Activated CD8-positive, alpha-beta memory T cell treated with anti-CD3 and anti-CD28 coated beads for 1 hour (primary cell): ENCODE results near the gene ADGRB2.

ENCODE experiments used
- DNase-seq, 2 donors: peaks; one replicate each; pipeline ENCODE4 v3.0.0-alpha.2; 2020; ENCODE audit warnings: low read depth in 1 of 2; ENCODE audit errors: extremely low read depth in 1 of 2

ADGRB2 gene, protein sequence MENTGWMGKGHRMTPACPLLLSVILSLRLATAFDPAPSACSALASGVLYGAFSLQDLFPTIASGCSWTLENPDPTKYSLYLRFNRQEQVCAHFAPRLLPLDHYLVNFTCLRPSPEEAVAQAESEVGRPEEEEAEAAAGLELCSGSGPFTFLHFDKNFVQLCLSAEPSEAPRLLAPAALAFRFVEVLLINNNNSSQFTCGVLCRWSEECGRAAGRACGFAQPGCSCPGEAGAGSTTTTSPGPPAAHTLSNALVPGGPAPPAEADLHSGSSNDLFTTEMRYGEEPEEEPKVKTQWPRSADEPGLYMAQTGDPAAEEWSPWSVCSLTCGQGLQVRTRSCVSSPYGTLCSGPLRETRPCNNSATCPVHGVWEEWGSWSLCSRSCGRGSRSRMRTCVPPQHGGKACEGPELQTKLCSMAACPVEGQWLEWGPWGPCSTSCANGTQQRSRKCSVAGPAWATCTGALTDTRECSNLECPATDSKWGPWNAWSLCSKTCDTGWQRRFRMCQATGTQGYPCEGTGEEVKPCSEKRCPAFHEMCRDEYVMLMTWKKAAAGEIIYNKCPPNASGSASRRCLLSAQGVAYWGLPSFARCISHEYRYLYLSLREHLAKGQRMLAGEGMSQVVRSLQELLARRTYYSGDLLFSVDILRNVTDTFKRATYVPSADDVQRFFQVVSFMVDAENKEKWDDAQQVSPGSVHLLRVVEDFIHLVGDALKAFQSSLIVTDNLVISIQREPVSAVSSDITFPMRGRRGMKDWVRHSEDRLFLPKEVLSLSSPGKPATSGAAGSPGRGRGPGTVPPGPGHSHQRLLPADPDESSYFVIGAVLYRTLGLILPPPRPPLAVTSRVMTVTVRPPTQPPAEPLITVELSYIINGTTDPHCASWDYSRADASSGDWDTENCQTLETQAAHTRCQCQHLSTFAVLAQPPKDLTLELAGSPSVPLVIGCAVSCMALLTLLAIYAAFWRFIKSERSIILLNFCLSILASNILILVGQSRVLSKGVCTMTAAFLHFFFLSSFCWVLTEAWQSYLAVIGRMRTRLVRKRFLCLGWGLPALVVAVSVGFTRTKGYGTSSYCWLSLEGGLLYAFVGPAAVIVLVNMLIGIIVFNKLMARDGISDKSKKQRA (N-terminal part only)

DNA sequence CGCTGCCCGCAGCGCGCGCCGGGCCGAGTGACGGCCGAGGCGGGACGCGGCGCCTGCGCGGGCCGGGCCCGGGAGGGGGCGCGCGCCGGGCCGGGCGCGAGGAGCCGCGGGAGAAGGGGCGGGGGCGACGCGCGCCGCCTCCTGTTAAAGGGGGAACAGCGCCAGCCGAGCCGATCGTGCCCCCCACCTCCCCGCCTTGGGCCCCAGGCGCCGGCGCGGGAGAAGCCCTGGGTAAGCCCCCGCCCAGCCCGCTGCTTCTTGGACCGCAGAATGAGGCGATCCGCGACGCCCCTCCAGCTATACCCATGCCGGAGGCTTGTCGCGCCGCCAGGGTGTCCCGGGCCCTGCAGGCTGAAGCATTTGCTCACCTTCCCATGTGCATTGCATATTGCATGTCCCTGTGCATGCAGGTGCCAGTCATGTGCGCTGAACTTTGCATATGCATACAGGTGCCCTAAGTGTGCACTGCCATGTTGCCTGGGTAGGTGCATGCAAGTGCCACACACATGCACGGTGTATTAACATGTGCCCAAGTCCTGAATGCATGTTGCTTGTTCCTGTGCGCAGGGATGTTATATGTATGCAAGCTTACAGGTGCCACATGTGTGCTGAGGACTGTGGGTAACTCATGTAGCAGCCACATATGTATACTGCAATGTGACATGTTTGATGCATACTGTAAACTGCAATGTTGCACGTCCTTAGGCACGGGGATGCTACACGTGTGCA, at the start of gene ADGRB2:
ADGRB2 (minus strand) TSS at position 29 of the 729 bp plus-strand sequence. CDS start 7,119 bp downstream, outside the sequence.
- no peak for DNase-seq

GRCh38 chr1:31812158-31812829, 48.2 kb upstream of the ADGRB2 start:
- DNase-seq = no peak

- DNase-seq = no peak
These were observed 47.5 kb upstream of the ADGRB2 start for GRCh38 chr1:31811605-31812004.

DNA sequence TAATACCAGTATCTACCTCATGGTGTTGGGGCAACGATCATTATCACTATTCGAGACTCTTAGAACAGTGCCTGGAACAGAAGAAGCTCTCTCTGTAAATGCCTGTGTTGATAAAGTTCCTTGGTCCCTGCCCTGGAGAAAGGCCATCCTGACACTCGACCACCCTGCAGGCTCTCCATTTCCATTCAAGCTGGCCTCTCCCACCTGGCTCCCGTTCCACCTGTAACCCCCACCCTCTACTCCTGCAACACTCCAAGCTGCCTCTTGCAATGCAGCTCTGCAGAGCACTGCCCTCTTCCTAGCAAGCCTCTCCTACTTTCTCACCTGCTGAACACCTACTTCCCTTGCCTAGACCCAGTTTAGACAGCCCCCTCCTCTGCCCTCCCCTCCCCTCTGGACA, 45.6 kb upstream of the ADGRB2 start:
- no peak for DNase-seq

DNA sequence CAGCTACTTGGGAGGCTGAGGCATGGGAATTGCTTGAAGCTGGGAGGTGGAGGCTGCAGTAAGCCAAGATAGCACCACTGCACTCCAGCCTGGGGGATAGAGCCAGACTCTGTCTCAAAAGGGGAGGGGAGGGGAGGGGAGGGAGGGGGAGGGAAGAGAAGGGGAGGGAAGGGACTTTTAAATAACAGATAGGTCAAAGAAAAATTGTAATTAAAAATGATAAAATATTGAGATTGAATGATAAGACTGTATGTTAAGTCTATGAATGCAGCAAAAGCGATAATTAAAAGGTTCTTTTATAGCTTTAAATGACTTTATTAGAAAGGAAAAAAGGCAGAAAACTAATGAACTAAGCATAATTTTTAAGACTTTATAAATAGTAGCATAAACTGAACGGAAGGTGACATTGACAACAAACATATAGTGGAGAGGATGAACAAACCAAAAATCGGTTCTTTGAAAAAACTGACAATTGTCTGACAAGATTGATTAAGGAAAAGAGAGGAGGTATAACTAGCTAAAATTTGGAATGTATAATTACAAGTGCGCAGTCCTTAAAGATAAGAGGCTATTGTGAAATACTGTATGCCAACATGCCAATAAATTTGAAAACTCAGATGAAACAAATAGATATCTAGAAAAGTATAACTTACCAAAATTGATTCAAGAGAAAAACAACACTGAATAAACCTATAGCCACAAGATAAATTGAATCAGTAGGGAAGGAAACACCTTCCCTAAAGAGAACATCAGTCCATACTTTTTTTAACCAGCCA, 43.3 kb upstream of the ADGRB2 start:
- no peak for DNase-seq

- no peak for DNase-seq
These were observed 41.2 kb upstream of the ADGRB2 start for GRCh38 chr1:31805318-31805717.

- no peak for DNase-seq
These were observed 40.0 kb upstream of the ADGRB2 start for GRCh38 chr1:31804098-31804497.

DNA sequence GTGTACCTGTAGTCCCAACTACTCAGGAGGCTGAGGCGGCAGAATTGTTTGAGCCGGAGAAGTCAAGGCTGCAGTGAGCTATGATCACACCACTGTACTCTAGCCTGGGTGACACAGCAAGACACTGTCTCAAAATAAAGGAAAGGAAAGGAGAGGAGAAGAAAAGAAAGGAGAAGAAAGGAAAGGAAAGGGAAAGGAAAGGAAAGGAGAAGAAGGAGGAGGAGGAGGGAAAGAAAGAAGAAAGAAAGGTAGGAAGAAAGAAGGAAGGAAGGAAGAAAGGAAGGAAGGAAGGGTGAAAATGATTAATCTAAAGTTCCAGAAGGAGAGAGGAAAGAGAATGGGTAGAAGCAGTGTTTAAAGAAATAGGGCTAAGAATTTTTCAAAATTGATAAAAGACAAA, 39.5 kb upstream of the ADGRB2 start:
- DNase-seq = no peak

- no peak for DNase-seq
These were observed 38.3 kb upstream of the ADGRB2 start for GRCh38 chr1:31802190-31803150.

- DNase-seq = no peak
These were observed 37.3 kb upstream of the ADGRB2 start for GRCh38 chr1:31801458-31801857.

DNA sequence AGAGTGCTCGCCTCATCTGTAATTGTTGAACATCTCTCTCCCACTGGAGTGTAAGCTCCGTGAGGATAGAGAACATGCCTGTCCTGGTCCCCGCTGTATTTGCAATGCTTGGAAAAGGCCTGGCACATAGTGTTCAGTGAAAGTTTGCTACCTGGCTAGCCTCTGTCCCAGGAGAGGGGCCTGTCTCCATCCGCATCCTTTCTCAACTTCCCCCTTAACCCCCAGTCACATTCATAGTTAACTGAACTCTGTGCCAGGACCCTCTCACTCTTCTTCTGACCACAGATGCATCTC, 36.5 kb upstream of the ADGRB2 start:
- no peak for DNase-seq

GRCh38 chr1:31799895-31800673, 35.9 kb upstream of the ADGRB2 start:
- DNase-seq = no peak

DNA sequence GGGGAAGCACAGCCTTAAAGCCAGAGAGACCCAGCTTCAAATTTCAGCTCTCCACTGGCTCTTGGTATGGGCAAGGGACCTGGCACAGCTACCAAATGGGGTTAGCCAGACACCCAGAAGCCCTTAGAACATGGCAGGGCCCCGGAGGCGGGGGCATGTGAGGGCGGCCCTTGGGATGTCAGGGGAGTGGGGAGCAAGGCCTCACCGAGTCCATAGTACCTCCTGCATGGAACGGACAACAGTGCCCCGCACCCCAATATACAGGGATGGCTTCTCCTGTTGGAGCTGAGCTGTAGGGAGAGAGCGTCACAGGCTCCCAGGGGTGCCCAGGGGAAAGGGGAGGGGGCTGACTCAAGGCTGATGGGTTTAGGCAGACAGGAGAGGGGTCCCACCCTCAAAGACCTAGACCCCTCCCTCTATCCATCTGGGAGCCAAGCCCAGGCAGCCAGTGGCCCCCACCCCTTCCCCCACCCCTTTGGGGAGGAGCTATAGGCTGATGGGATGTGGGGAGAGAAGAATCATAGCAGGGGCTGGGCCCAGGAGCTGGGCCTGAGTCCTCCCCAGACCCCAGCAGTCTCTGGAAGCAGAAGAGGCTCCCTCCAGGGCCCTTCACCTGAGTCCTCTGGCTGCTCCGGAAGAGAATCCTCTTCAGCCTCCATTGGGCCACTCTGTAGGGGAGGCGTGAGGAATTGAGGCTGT, 35.2 kb upstream of the ADGRB2 start:
- no peak for DNase-seq

GRCh38 chr1:31798433-31799195, 34.5 kb upstream of the ADGRB2 start:
- DNase-seq = no peak

DNA sequence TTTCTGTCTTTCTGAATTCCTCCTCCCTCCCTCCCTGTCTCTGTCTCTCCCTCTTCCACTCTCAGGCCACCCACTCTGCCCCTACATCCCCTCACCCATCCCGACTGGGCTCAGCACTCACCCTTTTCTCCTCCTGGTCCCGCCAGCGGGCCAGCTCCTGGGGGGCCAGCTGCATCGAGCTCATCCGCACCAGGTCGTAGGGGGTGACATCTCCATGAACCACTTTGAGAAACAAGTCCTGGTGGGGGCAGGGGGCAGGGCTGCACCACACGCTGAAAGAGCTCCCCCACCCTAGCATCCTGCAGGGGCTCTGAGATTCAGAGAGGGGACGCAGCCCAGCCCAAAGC, 33.9 kb upstream of the ADGRB2 start:
- DNase-seq = no peak

GRCh38 chr1:31797216-31797615, 33.1 kb upstream of the ADGRB2 start:
- no peak for DNase-seq

DNA sequence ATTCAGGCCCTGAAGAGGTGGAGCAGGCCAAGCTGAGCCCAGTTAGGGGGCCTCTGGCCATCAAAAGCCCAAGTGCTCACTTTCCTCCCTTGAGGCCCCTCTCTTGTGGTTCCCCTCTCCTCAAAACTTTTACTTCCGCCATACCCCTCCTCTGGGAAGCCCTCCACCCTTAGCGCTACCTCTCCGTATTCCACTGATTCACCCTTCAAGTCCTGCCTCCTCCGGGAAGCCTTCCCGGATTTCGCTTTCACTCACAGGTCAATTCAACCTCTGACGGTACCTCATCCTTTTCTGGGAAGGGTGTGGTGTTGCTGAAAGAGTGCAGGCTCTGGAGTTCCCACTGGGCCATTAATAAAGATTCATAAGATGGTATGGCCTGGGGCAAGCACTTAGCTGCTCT, 32.6 kb upstream of the ADGRB2 start:
- DNase-seq = no peak
